PFSK-1 (cell line): ENCODE results near the gene TPCN1.

ENCODE experiments used
- FOXP2 ChIP-seq: optimal IDR thresholded peaks from 2 replicates; pipeline ENCODE3; 2011; ENCODE audit warnings: borderline replicate concordance, control low read depth, inconsistent platforms; ENCODE audit not compliant: insufficient read depth; ENCODE audit errors: extremely low read length, extremely low read depth
- POLR2AphosphoS5 ChIP-seq: IDR thresholded peaks from 2 replicates; pipeline ENCODE4 v1.6.1; 2012; ENCODE audit warnings: low read depth, mild to moderate bottlenecking, control low read depth, low read length, moderate library complexity
- SIN3A ChIP-seq: IDR thresholded peaks from 2 replicates; pipeline ENCODE4 v1.6.1; 2012; ENCODE audit warnings: mild to moderate bottlenecking, low read length, moderate library complexity, borderline replicate concordance; ENCODE audit not compliant: insufficient read depth
- TAF1 ChIP-seq: IDR thresholded peaks from 2 replicates; pipeline ENCODE4 v1.6.1; 2012; ENCODE audit warnings: low read length, control low read depth, borderline replicate concordance; ENCODE audit not compliant: insufficient read depth
- TF ChIP-seq, protein P1 (sequence below), 2 experiments: IDR thresholded peaks; 2 replicates each; pipeline versions ENCODE4 v1.6.1 to v1.8.0; 2011 to 2012; ENCODE audit warnings: low read depth in 2 of 2, low read length in 2 of 2, control low read depth in 1 of 2, inconsistent platforms in 1 of 2, mild to moderate bottlenecking in 1 of 2, moderate library complexity in 1 of 2; ENCODE audit not compliant: insufficient read depth in 1 of 2

The TPCN1 gene

DNA sequence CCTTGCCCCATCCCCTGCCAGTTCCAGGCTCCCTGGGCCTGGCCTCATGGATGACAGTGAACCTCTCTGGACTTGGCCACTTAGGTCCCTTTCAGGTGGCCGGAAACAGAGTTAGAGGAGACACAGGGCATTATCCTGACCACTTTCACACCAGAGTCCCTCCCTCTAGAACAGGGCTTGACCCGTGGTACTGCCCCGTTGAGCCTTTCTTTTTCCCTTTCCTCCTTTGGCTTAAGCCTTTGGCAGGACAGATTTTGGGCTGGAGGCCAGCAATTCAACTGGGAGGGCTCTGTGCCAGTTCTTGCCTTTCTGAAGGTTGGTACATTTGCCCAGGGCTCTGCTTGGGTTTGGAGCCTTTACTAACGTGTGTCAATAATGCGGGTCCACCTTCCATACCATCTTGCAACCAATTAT lies 22.8 kb downstream of the TPCN1 start:
- TF ChIP-seq SIN3A (no peak), POLR2AphosphoS5 (no peak), FOXP2 (no peak), TAF1 (no peak)
- TF ChIP-seq, protein P1, sequence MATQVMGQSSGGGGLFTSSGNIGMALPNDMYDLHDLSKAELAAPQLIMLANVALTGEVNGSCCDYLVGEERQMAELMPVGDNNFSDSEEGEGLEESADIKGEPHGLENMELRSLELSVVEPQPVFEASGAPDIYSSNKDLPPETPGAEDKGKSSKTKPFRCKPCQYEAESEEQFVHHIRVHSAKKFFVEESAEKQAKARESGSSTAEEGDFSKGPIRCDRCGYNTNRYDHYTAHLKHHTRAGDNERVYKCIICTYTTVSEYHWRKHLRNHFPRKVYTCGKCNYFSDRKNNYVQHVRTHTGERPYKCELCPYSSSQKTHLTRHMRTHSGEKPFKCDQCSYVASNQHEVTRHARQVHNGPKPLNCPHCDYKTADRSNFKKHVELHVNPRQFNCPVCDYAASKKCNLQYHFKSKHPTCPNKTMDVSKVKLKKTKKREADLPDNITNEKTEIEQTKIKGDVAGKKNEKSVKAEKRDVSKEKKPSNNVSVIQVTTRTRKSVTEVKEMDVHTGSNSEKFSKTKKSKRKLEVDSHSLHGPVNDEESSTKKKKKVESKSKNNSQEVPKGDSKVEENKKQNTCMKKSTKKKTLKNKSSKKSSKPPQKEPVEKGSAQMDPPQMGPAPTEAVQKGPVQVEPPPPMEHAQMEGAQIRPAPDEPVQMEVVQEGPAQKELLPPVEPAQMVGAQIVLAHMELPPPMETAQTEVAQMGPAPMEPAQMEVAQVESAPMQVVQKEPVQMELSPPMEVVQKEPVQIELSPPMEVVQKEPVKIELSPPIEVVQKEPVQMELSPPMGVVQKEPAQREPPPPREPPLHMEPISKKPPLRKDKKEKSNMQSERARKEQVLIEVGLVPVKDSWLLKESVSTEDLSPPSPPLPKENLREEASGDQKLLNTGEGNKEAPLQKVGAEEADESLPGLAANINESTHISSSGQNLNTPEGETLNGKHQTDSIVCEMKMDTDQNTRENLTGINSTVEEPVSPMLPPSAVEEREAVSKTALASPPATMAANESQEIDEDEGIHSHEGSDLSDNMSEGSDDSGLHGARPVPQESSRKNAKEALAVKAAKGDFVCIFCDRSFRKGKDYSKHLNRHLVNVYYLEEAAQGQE (IDR thresholded peaks at IDR 0.05; ENCODE audit: insufficient read depth in 1 of 2, low read depth in 2 of 2, low read length in 2 of 2) = no peak

- TF ChIP-seq TAF1 (no peak), SIN3A (no peak), FOXP2 (no peak), POLR2AphosphoS5 (no peak)
Observed at GRCh38 chr12:113244478-113244958, 23.3 kb downstream of the TPCN1 start.

DNA sequence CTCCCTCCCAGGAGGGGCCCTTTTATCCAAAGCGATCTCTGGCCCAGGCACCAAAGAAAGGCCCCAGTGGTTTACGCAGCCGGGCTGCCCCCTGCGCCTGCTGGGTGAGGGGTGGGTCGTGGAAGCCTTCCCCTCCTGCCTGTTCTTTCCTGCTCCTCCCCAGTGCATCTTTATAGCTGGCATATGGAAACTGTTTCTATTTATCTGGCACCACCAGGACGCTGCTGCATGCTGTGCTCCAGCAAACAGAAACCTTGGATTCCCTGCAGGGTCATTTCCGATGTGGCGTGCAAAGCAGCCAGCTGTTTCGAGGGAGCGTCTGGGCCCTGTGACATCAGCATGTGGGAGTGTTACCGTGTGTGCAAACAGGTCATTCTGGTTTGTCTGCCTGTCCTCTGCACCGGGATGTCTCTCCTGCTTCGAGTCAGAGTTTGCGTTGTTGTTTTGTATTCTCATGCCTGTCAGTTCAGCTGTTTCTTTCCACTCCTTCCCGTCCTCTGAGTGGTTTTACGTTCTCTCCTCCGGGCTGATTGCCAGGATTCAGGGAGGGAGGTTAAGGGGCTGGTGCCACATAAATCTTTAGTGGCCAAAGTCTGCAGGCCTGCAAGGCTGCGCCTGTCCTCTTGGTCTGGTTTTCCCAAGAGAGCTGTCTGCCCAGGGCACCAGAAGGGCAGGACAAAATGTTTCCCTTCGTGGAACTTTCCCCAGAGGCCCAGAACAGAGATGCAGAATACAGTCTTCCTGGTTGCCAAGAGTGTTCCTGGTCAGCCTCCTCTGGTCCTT lies 24.6 kb downstream of the TPCN1 start:
- TF ChIP-seq POLR2AphosphoS5 (no peak), TAF1 (no peak), SIN3A (peak; percentile 95; the same call in 1 of the 2 replicates), FOXP2 (peak; percentile 100)
- TF ChIP-seq, protein P1 (IDR thresholded peaks at IDR 0.05; ENCODE audit: insufficient read depth in 1 of 2, low read depth in 2 of 2, low read length in 2 of 2) = peak in 1 of 2 experiments; percentile 63; a peak in 2 of 4 replicates

GRCh38 chr12:113246478-113247122 lies 25.3 kb downstream of the TPCN1 start:
- TF ChIP-seq, protein P1 (IDR thresholded peaks at IDR 0.05; ENCODE audit: insufficient read depth in 1 of 2, low read depth in 2 of 2, low read length in 2 of 2) = 0 out of 4 replicates have a peak, but pooled peaks of 1 of the 2 experiments have one; percentile 39
- TF ChIP-seq SIN3A (peak; percentile 90; the same call in 1 of the 2 replicates), FOXP2 (peak; percentile 96), POLR2AphosphoS5 (no peak), TAF1 (peak; percentile 36; the same call in 1 of the 2 replicates)
